ENCODE results near the gene DSCAM. TPM values are rescaled to one million over a fixed set of nuclear protein-coding genes. Genes with fewer than 3 reads are reported as not detected.

DSCAM gene
- polyA plus RNA-seq, 3 donors: not detected

GRCh38 chr21:40688106-40688864 is 158.7 kb downstream of the DSCAM start:
- 20% methylated on average over 1 of the region's 5 CpGs for WGBS (ENCODE audit: insufficient coverage)
- no peaks in the 10 kb centered on the region for H3K27me3 ChIP-seq (ENCODE audit: control insufficient read depth in 2 of 2, insufficient read depth in 2 of 2, low read length in 2 of 2)
- TF ChIP-seq CTCF (IDR thresholded peaks at IDR 0.05): no peak

GRCh38 chr21:40687625-40688024 is 159.3 kb downstream of the DSCAM start:
- Mint-ChIP-seq H3K4me1 (no peaks in the 10 kb centered on the region), H3K9me3 (peaks cover 0 to 16% (median 6%) of the 10 kb centered on the region in 7 donors), H3K27ac (no peak overlapping the region), H3K4me3 (no peak overlapping the region), H3K27me3 (ENCODE audit: low read depth in 3 of 3) (no peaks in the 10 kb centered on the region), H3K36me3 (no peaks in the 10 kb centered on the region)
- H3K4me3 ChIP-seq (replicated peaks in 1 of 3; ENCODE audit: low read depth in 2 of 3, low read length in 3 of 3): no peak overlapping the region
- DNase-seq: no peak
- no peak overlapping the region for H2AFZ ChIP-seq (ENCODE audit: insufficient read depth, low read depth, low read length, poor library complexity, severe bottlenecking)
- no peaks in the 10 kb centered on the region for H4K20me1 ChIP-seq (ENCODE audit: insufficient read depth, low read length)
- no peaks in the 10 kb centered on the region for H3K36me3 ChIP-seq (replicated peaks in 1 of 2; ENCODE audit: control insufficient read depth in 1 of 2, insufficient read depth in 2 of 2, low read length in 2 of 2)
- no peaks in the 10 kb centered on the region for H3K27me3 ChIP-seq (ENCODE audit: control insufficient read depth in 2 of 2, insufficient read depth in 2 of 2, low read length in 2 of 2)
- no CpG with 5 or more reads among the region's 4 CpGs for WGBS (ENCODE audit: insufficient coverage)
- TF ChIP-seq CTCF (IDR thresholded peaks at IDR 0.05): no peak
- H3K9ac ChIP-seq (ENCODE audit: insufficient read depth, low read length, poor library complexity, severe bottlenecking): no peak overlapping the region
- no peaks in the 10 kb centered on the region for H3K4me1 ChIP-seq (ENCODE audit: control insufficient read depth in 1 of 2, insufficient read depth in 2 of 2, low read length in 2 of 2)
- H3K79me2 ChIP-seq (ENCODE audit: insufficient read depth, low read length): no peaks in the 10 kb centered on the region
- H3K27ac ChIP-seq (ENCODE audit: low read depth in 1 of 2, low read length in 2 of 2): no peak overlapping the region
- no peak overlapping the region for H3K4me2 ChIP-seq (replicated peaks; ENCODE audit: extremely low read depth, low read length, poor library complexity, severe bottlenecking)
- H3K9me3 ChIP-seq (replicated peaks in 1 of 2; ENCODE audit: control insufficient read depth in 1 of 2, insufficient read depth in 1 of 2, low read length in 2 of 2): peaks cover 4 to 7% of the 10 kb centered on the region in 2 donors
- intact Hi-C loops (cut with micrococcal nuclease): no loop called here

More at GRCh38 chr21:40688106-40688864, 158.7 kb downstream of the DSCAM start:
- no peak overlapping the region for H2AFZ ChIP-seq (ENCODE audit: insufficient read depth, low read depth, low read length, poor library complexity, severe bottlenecking)
- H3K27ac ChIP-seq (ENCODE audit: low read depth in 1 of 2, low read length in 2 of 2): no peak overlapping the region
- H3K4me3 ChIP-seq (replicated peaks in 1 of 3; ENCODE audit: low read depth in 2 of 3, low read length in 3 of 3): no peak overlapping the region
- no peaks in the 10 kb centered on the region for H4K20me1 ChIP-seq (ENCODE audit: insufficient read depth, low read length)
- no peaks in the 10 kb centered on the region for H3K79me2 ChIP-seq (ENCODE audit: insufficient read depth, low read length)
- no peak overlapping the region for H3K9ac ChIP-seq (ENCODE audit: insufficient read depth, low read length, poor library complexity, severe bottlenecking)
- intact Hi-C loops (cut with micrococcal nuclease): no loop called here
- no peaks in the 10 kb centered on the region for H3K36me3 ChIP-seq (replicated peaks in 1 of 2; ENCODE audit: control insufficient read depth in 1 of 2, insufficient read depth in 2 of 2, low read length in 2 of 2)
- no peak overlapping the region for H3K4me2 ChIP-seq (replicated peaks; ENCODE audit: extremely low read depth, low read length, poor library complexity, severe bottlenecking)
- Mint-ChIP-seq H3K9me3 (peaks cover 2 to 11% (median 4%) of the 10 kb centered on the region in 7 donors), H3K27ac (no peak overlapping the region), H3K4me1 (no peaks in the 10 kb centered on the region), H3K36me3 (no peaks in the 10 kb centered on the region), H3K4me3 (no peak overlapping the region), H3K27me3 (ENCODE audit: low read depth in 3 of 3) (no peaks in the 10 kb centered on the region)
- H3K9me3 ChIP-seq (replicated peaks in 1 of 2; ENCODE audit: control insufficient read depth in 1 of 2, insufficient read depth in 1 of 2, low read length in 2 of 2): peaks cover 4 to 7% of the 10 kb centered on the region in 2 donors
- DNase-seq: no peak
- H3K4me1 ChIP-seq (ENCODE audit: control insufficient read depth in 1 of 2, insufficient read depth in 2 of 2, low read length in 2 of 2): no peaks in the 10 kb centered on the region
